ENCODE data around the gene DISC1. TPM values are rescaled to one million over a fixed set of nuclear protein-coding genes. Genes with fewer than 3 reads are reported as not detected.

DISC1 gene
- total RNA-seq, 5 donors from 2014 or later (not counting 1 experiment from before 2014, with no cell fraction given), result 12.9 to 37.0 (median 14.6) TPM

- H3K9me3 Mint-ChIP-seq, result no peaks in the 10 kb centered on the region
- Histone ChIP-seq H3K4me1 (ENCODE audit: control insufficient read depth in 1 of 2, extremely low read depth in 1 of 2, insufficient read depth in 2 of 2, low read length in 2 of 2) (peaks cover 17 to 26% of the 10 kb centered on the region in 2 experiments), H3K27ac (ENCODE audit: low read length) (no peak overlapping the region), H3K36me3 (ENCODE audit: control insufficient read depth in 2 of 2, extremely low read depth in 1 of 2, insufficient read depth in 1 of 2, low read length in 1 of 2) (no peaks in the 10 kb centered on the region), H3K27me3 (replicated peaks in 1 of 2; ENCODE audit: control insufficient read depth in 2 of 2, extremely low read depth in 1 of 2, insufficient read depth in 2 of 2, low read length in 1 of 2) (no peaks in the 10 kb centered on the region), H3K4me3 (ENCODE audit: control insufficient read depth in 1 of 2, extremely low read depth in 1 of 2, low read length in 1 of 2) (no peak overlapping the region), H3K9me3 (no peaks in the 10 kb centered on the region)
- H3K4me1 Mint-ChIP-seq, result peaks cover 38 to 50% (median 38%) of the 10 kb centered on the region in 3 donors
- POLR2A ChIA-PET, result no interaction called here
- H3K27me3 Mint-ChIP-seq, result no peaks in the 10 kb centered on the region
- CTCF ChIA-PET, result interaction anchor here (0.6 to 0.7 kb wide), 2 partner anchors 152 to 1007 kb away, joined by 3 to 4 read pairs; no protein-coding TSS in a partner anchor
- peaks cover 5% of the 10 kb centered on the region for H3K36me3 Mint-ChIP-seq
- DNase-seq (peak in 4 of 35 experiments; percentile 4 to 34 (median 10)), ATAC-seq (replicated peaks in 1 of 4) (no peak)
- 74% methylated on average over 4 of the region's 6 CpGs for WGBS (ENCODE audit: insufficient coverage)
- H3K4me3 Mint-ChIP-seq, result peak overlapping the region in 2 of 3 donors; percentile 25 to 85
- peak overlapping the region; percentile 34 to 86 for H3K27ac Mint-ChIP-seq
These were observed 2.5 kb downstream of the DISC1 start for GRCh38 chr1:231629132-231629531.

DNA sequence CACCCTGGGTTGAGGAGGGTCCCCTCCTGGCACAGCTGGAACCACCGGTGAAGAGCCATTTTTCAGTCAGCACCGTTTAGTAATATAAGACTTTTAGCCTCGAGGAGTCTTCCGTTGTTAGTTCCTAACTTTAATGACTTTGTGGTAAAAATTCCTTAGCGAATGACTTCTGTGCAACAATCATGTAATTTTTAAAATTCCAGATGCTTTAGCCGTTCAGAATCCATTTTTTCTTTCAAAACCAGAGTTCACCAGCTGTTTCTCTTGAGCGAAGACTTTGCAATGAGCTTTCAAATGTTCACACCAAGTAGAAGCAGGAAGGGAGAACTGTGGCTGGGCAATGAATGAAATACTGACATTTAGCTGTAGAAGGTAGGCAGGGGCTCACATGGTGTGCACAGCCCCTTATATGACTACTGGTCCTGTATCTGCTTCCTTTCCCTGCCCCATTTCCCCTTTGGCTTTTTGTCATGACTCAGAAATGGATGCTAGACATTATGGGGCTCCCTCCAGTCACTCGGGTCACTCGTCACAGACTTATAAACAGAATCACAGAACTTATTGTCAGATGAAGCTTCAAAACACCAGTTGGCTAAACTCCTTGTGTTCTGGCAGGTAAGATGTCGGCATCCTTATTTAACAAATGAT lies 4.1 kb downstream of the DISC1 start:
- peak overlapping the region in 1 of 2 donors; percentile 64 for H3K27ac Mint-ChIP-seq
- no peak overlapping the region for H3K4me3 Mint-ChIP-seq
- no peak for ATAC-seq (replicated peaks in 1 of 4)
- peaks cover 11% of the 10 kb centered on the region for H3K36me3 Mint-ChIP-seq
- Histone ChIP-seq H3K4me3 (ENCODE audit: control insufficient read depth in 1 of 2, extremely low read depth in 1 of 2, low read length in 1 of 2) (no peak overlapping the region), H3K27me3 (replicated peaks in 1 of 2; ENCODE audit: control insufficient read depth in 2 of 2, extremely low read depth in 1 of 2, insufficient read depth in 2 of 2, low read length in 1 of 2) (no peaks in the 10 kb centered on the region), H3K27ac (ENCODE audit: low read length) (no peak overlapping the region), H3K36me3 (ENCODE audit: control insufficient read depth in 2 of 2, extremely low read depth in 1 of 2, insufficient read depth in 1 of 2, low read length in 1 of 2) (no peaks in the 10 kb centered on the region), H3K9me3 (no peaks in the 10 kb centered on the region), H3K4me1 (ENCODE audit: control insufficient read depth in 1 of 2, extremely low read depth in 1 of 2, insufficient read depth in 2 of 2, low read length in 2 of 2) (peaks cover 17 to 23% of the 10 kb centered on the region in 2 experiments)
- WGBS (ENCODE audit: insufficient coverage), result 90% methylated on average over 5 of the region's 10 CpGs
- ChIA-PET POLR2A (interaction anchor here in 1 of 2 donors (0.5 kb wide), 1 partner anchor 13 kb away, joined by 3 read pairs; no protein-coding TSS in a partner anchor), CTCF (interaction anchor here (0.6 kb wide), 2 partner anchors 19 to 274 kb away, joined by 3 to 6 read pairs; no protein-coding TSS in a partner anchor)
- peaks cover 41 to 57% (median 42%) of the 10 kb centered on the region in 3 donors for H3K4me1 Mint-ChIP-seq
- H3K27me3 Mint-ChIP-seq, result no peaks in the 10 kb centered on the region
- no peak for DNase-seq
- no peaks in the 10 kb centered on the region for H3K9me3 Mint-ChIP-seq

GRCh38 chr1:231631717-231632116 lies 5.1 kb downstream of the DISC1 start:
- H3K4me3 Mint-ChIP-seq, result no peak overlapping the region

GRCh38 chr1:231632119-231632518 lies 5.5 kb downstream of the DISC1 start:
- ATAC-seq (replicated peaks in 1 of 4), result no peak
- H3K36me3 Mint-ChIP-seq, result peaks cover 14% of the 10 kb centered on the region
- H3K27ac Mint-ChIP-seq, result peak overlapping the region in 1 of 2 donors; percentile 77
- ChIA-PET CTCF (interaction anchor here in 1 of 2 donors (0.6 kb wide), 1 partner anchor 85 kb away, joined by 6 read pairs; no protein-coding TSS in a partner anchor), POLR2A (no interaction called here)
- WGBS (ENCODE audit: insufficient coverage), result 40% methylated on average over 1 of the region's 3 CpGs
- H3K27me3 ChIP-seq (replicated peaks in 1 of 2; ENCODE audit: control insufficient read depth in 2 of 2, extremely low read depth in 1 of 2, insufficient read depth in 2 of 2, low read length in 1 of 2), result no peaks in the 10 kb centered on the region
- H3K9me3 Mint-ChIP-seq, result no peaks in the 10 kb centered on the region
- H3K4me1 ChIP-seq (ENCODE audit: control insufficient read depth in 1 of 2, extremely low read depth in 1 of 2, insufficient read depth in 2 of 2, low read length in 2 of 2), result peaks cover 9 to 12% of the 10 kb centered on the region in 2 experiments
- H3K4me3 Mint-ChIP-seq, result no peak overlapping the region
- peaks cover 34 to 47% (median 38%) of the 10 kb centered on the region in 3 donors for H3K4me1 Mint-ChIP-seq
- no peaks in the 10 kb centered on the region for H3K36me3 ChIP-seq (ENCODE audit: control insufficient read depth in 2 of 2, extremely low read depth in 1 of 2, insufficient read depth in 1 of 2, low read length in 1 of 2)
- H3K27ac ChIP-seq (ENCODE audit: low read length), result no peak overlapping the region
- H3K27me3 Mint-ChIP-seq, result no peaks in the 10 kb centered on the region
- H3K4me3 ChIP-seq (ENCODE audit: control insufficient read depth in 1 of 2, extremely low read depth in 1 of 2, low read length in 1 of 2), result no peak overlapping the region
- no peak for DNase-seq
- no peaks in the 10 kb centered on the region for H3K9me3 ChIP-seq

More at GRCh38 chr1:231631717-231632116, 5.1 kb downstream of the DISC1 start:
- ATAC-seq (replicated peaks in 1 of 4) (no peak), DNase-seq (no peak)
- Histone ChIP-seq H3K9me3 (no peaks in the 10 kb centered on the region), H3K27me3 (replicated peaks in 1 of 2; ENCODE audit: control insufficient read depth in 2 of 2, extremely low read depth in 1 of 2, insufficient read depth in 2 of 2, low read length in 1 of 2) (no peaks in the 10 kb centered on the region), H3K36me3 (ENCODE audit: control insufficient read depth in 2 of 2, extremely low read depth in 1 of 2, insufficient read depth in 1 of 2, low read length in 1 of 2) (no peaks in the 10 kb centered on the region), H3K27ac (ENCODE audit: low read length) (no peak overlapping the region), H3K4me3 (ENCODE audit: control insufficient read depth in 1 of 2, extremely low read depth in 1 of 2, low read length in 1 of 2) (no peak overlapping the region), H3K4me1 (ENCODE audit: control insufficient read depth in 1 of 2, extremely low read depth in 1 of 2, insufficient read depth in 2 of 2, low read length in 2 of 2) (peaks cover 12 to 13% of the 10 kb centered on the region in 2 experiments)
- H3K4me1 Mint-ChIP-seq, result peaks cover 34 to 47% (median 38%) of the 10 kb centered on the region in 3 donors
- no peaks in the 10 kb centered on the region for H3K27me3 Mint-ChIP-seq
- WGBS (ENCODE audit: insufficient coverage), result no CpG with 5 or more reads among the region's 4 CpGs
- H3K27ac Mint-ChIP-seq, result no peak overlapping the region
- no peaks in the 10 kb centered on the region for H3K9me3 Mint-ChIP-seq
- POLR2A ChIA-PET, result no interaction called here
- CTCF ChIA-PET, result interaction anchor here in 1 of 2 donors (0.6 kb wide), 1 partner anchor 85 kb away, joined by 6 read pairs; no protein-coding TSS in a partner anchor
- H3K36me3 Mint-ChIP-seq, result peaks cover 11% of the 10 kb centered on the region

DNA sequence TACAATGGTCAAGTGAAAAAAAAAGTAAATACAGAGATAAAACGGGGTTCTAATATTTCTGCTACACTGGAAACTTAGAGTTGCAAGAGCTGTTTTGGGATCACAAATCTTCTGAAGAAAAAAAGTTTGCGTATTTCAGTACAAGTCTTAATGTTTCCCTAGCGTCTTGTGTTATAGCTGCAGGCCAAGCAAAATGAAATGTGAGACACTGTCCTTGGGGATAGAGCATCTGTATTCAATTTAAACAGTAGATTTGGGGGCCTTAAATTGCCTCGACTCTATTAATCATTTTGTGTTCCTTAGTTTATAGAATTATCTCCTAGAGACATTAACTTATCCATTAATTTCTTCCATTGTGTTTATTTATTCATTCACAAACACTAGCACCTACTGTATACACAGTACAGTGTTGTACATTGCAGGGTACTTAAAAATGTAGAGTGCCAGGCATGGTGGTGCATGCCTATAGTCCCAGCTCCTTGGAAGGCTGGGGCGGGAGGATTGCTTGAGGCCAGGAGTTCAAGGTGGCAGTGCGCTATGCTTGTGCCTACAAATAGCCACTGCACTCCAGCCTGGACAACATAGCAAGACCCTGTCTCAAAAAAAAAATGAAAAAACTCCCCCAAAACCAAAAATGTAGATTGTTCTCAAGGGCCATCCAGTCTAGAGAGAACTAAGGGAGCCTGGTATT lies 7.9 kb downstream of the DISC1 start:
- ChIA-PET POLR2A (no interaction called here), CTCF (no interaction called here)
- ATAC-seq (replicated peaks in 1 of 4) (no peak), DNase-seq (no peak)
- Mint-ChIP-seq H3K4me3 (no peak overlapping the region), H3K27ac (no peak overlapping the region), H3K36me3 (peaks cover 21% of the 10 kb centered on the region), H3K27me3 (no peaks in the 10 kb centered on the region), H3K9me3 (peaks cover 0 to 4% (median 0%) of the 10 kb centered on the region in 3 donors), H3K4me1 (peaks cover 26 to 43% (median 37%) of the 10 kb centered on the region in 3 donors)
- Histone ChIP-seq H3K27ac (ENCODE audit: low read length) (no peak overlapping the region), H3K4me3 (ENCODE audit: control insufficient read depth in 1 of 2, extremely low read depth in 1 of 2, low read length in 1 of 2) (no peak overlapping the region), H3K4me1 (ENCODE audit: control insufficient read depth in 1 of 2, extremely low read depth in 1 of 2, insufficient read depth in 2 of 2, low read length in 2 of 2) (no peaks in the 10 kb centered on the region), H3K27me3 (replicated peaks in 1 of 2; ENCODE audit: control insufficient read depth in 2 of 2, extremely low read depth in 1 of 2, insufficient read depth in 2 of 2, low read length in 1 of 2) (no peaks in the 10 kb centered on the region), H3K36me3 (ENCODE audit: control insufficient read depth in 2 of 2, extremely low read depth in 1 of 2, insufficient read depth in 1 of 2, low read length in 1 of 2) (no peaks in the 10 kb centered on the region), H3K9me3 (no peaks in the 10 kb centered on the region)
- 100% methylated on average over 3 of the region's 6 CpGs for WGBS (ENCODE audit: insufficient coverage)

- Mint-ChIP-seq H3K27ac (peak overlapping the region in 1 of 2 donors; percentile 54), H3K4me3 (no peak overlapping the region), H3K9me3 (peaks cover 0 to 4% (median 0%) of the 10 kb centered on the region in 3 donors), H3K27me3 (no peaks in the 10 kb centered on the region), H3K36me3 (peaks cover 30% of the 10 kb centered on the region), H3K4me1 (peaks cover 27 to 40% (median 35%) of the 10 kb centered on the region in 3 donors)
- no peak overlapping the region for H3K4me3 ChIP-seq (ENCODE audit: control insufficient read depth in 1 of 2, extremely low read depth in 1 of 2, low read length in 1 of 2)
- ATAC-seq (replicated peaks in 1 of 4), result no peak
- ChIA-PET POLR2A (no interaction called here), CTCF (no interaction called here)
- WGBS (ENCODE audit: insufficient coverage), result no CpG with 5 or more reads among the region's 4 CpGs
- no peaks in the 10 kb centered on the region for H3K36me3 ChIP-seq (ENCODE audit: control insufficient read depth in 2 of 2, extremely low read depth in 1 of 2, insufficient read depth in 1 of 2, low read length in 1 of 2)
- H3K4me1 ChIP-seq (ENCODE audit: control insufficient read depth in 1 of 2, extremely low read depth in 1 of 2, insufficient read depth in 2 of 2, low read length in 2 of 2), result no peaks in the 10 kb centered on the region
- H3K27me3 ChIP-seq (replicated peaks in 1 of 2; ENCODE audit: control insufficient read depth in 2 of 2, extremely low read depth in 1 of 2, insufficient read depth in 2 of 2, low read length in 1 of 2), result no peaks in the 10 kb centered on the region
- no peak overlapping the region for H3K27ac ChIP-seq (ENCODE audit: low read length)
- no peaks in the 10 kb centered on the region for H3K9me3 ChIP-seq
- DNase-seq, result no peak
These were observed 9.6 kb downstream of the DISC1 start for GRCh38 chr1:231636157-231636556.

Measured in T-cell (primary cell).